Karpas-422 (cell line): ENCODE measurements around the gene PRKCZ. TPM values are rescaled to one million over a fixed set of nuclear protein-coding genes. Genes with fewer than 3 reads are reported as not detected.
A peak's percentile ranks its signal among the peaks of the same experiment; 100 is the strongest.

Source experiments
- DNase-seq: peaks from one replicate; pipeline ENCODE4 v3.0.0-alpha.2; 2015
- H2AFZ ChIP-seq: fragments of 200-600 bp; sonication (generic); 2 replicates; pipeline ENCODE4 v1.6.1; 2014; ENCODE audit warnings: antibody characterized with exemption, low read length, mixed read lengths
- H3K27ac ChIP-seq: fragments of 200-600 bp; sonication (generic); 2 replicates; pipeline ENCODE4 v1.5.1; 2014; ENCODE audit warnings: mild to moderate bottlenecking, low read length, moderate library complexity
- H3K27me3 ChIP-seq: fragments of 200-600 bp; sonication (generic); 2 replicates; pipeline ENCODE4 v1.6.1; 2014; ENCODE audit warnings: low read length, mixed read lengths
- H3K36me3 ChIP-seq: fragments of 200-600 bp; sonication (generic); 2 replicates; pipeline ENCODE4 v1.6.1; 2014; ENCODE audit warnings: low read length, mixed read lengths; ENCODE audit not compliant: insufficient read depth
- H3K4me1 ChIP-seq: fragments of 200-600 bp; sonication (generic); 2 replicates; pipeline ENCODE4 v1.6.1; 2014; ENCODE audit warnings: mild to moderate bottlenecking, low read length, mixed read lengths
- H3K4me2 ChIP-seq: fragments of 200-600 bp; sonication (generic); 2 replicates; pipeline ENCODE4 v1.6.1; 2014; ENCODE audit warnings: low read length, low read depth, mild to moderate bottlenecking; ENCODE audit not compliant: poor library complexity, severe bottlenecking
- H3K4me3 ChIP-seq: fragments of 200-600 bp; sonication (generic); 2 replicates; pipeline ENCODE4 v1.5.1; 2014; ENCODE audit warnings: mild to moderate bottlenecking, antibody characterized with exemption, low read length, mixed read lengths
- H3K79me2 ChIP-seq: fragments of 200-600 bp; sonication (generic); 2 replicates; pipeline ENCODE4 v1.6.1; 2014; ENCODE audit warnings: mild to moderate bottlenecking, low read length, mixed read lengths
- H3K9ac ChIP-seq: fragments of 200-600 bp; sonication (generic); 2 replicates; pipeline ENCODE4 v1.6.0; 2014; ENCODE audit warnings: low read length
- H3K9me2 ChIP-seq: fragments of 200-600 bp; sonication (generic), shearing (Covaris generic); replicated peaks from 2 replicates; pipeline ENCODE4 v1.6.0; 2014; ENCODE audit warnings: mild to moderate bottlenecking, low read length, moderate library complexity; ENCODE audit not compliant: insufficient read depth
- H3K9me3 ChIP-seq: fragments of 300-700, 200-600 bp; sonication (generic); 2 replicates; pipeline ENCODE4 v1.6.1; 2014; ENCODE audit warnings: low read length, mixed read lengths
- H4K20me1 ChIP-seq: fragments of 200-600 bp; sonication (generic); 2 replicates; pipeline ENCODE4 v1.6.1; 2014; ENCODE audit warnings: mild to moderate bottlenecking, antibody characterized with exemption, low read length, low read depth; ENCODE audit not compliant: insufficient read depth
- total RNA-seq: library from RNA; depleted of rRNA; stranded (reverse); fragments of >200 nt; shearing (Covaris generic); gene quantifications from 2 replicates; pipeline ENCODE4 v1.2.3, GENCODE V29; 2014; ENCODE audit warnings: low replicate concordance

Gene PRKCZ
- total RNA-seq, 1 experiment from 2014 or later = not detected

DNA sequence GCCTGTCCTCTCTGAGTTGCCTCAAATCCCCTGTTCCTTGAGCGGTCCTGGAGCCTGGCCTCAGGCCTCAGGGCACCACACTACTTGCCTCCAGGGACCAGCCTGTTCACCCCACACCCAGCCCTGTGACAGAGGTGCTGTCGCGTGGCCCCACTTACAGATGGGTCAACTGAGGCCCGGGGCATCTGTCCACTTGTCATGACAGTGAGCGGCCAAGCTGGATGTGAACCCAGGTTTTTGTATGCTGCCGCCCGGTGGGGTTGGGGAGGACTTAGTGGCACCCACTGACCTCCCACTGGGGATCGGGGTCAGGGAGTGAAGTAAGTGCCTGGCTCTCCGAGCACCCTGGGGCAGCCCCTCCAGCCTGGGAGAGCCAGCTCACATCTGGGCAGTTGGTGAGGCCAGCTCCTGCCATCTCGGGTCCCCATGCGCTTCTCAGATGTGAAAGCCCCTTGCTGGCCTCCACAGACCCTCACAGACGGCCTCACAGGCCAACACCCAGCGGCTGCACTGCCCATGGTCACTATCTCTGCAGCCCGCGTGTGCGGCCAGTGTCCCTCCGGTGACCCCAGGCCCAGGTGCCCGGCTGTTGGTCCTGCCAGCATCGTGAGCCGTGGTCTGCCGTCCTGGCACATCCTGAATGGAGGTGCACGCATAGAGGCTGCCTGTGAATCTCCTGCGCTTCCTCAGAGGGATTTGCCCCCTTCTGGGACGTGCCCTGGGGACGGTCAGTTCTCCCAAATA is 153.6 kb downstream of the PRKCZ start:
- no peak for DNase-seq
- Histone ChIP-seq H3K36me3 (no peaks in the 10 kb centered on the region), H3K9ac (no peak overlapping the region), H3K4me2 (no peak overlapping the region), H3K27me3 (no peaks in the 10 kb centered on the region), H3K9me3 (no peaks in the 10 kb centered on the region), H3K27ac (no peak overlapping the region), H3K79me2 (no peaks in the 10 kb centered on the region), H3K9me2 (no peaks in the 10 kb centered on the region), H4K20me1 (peaks cover 4% of the 10 kb centered on the region; the same call in 1 of the 2 replicates), H2AFZ (no peak overlapping the region), H3K4me1 (no peaks in the 10 kb centered on the region; the same call in 1 of the 2 replicates), H3K4me3 (no peak overlapping the region)

DNA sequence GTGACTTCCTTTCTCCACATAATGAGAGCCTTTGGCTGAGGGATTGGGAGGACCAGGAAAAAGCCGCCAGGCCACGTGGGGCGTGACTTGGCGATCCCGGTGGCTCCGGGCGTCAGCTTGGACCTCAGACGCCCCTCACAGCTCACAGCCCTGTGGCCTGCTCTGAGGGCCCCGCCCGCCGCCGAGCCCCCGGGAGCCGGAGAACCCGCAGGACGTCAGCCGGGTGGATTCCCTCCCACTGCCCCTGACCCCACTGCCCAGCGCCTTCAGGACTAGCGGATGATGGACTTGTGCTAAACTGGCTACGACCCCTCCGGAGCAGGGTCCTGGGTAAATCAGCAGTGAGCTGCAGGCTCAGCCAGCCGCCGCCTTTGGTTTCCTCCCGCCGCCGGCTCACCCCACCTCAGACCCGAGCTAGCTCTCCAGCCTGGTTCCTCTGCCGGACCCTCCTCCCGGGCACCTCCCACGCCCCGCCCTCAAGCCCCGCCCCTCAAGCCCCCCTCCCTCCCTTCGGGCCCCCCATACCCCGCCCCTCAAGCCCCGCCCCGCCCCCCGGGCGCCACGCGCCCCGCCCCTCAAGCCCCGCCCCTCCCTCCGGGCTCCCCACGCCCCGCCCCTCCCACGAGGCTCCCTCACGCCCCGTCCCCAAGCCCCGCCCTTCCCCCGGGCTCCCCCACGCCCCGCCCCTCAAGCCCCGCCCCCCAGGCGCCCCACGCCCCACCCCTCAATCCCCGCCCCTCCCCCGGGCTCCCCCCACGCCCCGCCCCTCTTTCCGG is 154.4 kb downstream of the PRKCZ start:
- H3K36me3 ChIP-seq = no peaks in the 10 kb centered on the region
- H2AFZ ChIP-seq = no peak overlapping the region
- no peaks in the 10 kb centered on the region for H3K9me2 ChIP-seq
- H4K20me1 ChIP-seq = peaks cover 4% of the 10 kb centered on the region; the same call in 1 of the 2 replicates
- H3K9me3 ChIP-seq = no peaks in the 10 kb centered on the region
- no peaks in the 10 kb centered on the region for H3K79me2 ChIP-seq
- no peak for DNase-seq
- H3K4me1 ChIP-seq = no peaks in the 10 kb centered on the region; the same call in 1 of the 2 replicates
- H3K27me3 ChIP-seq = no peaks in the 10 kb centered on the region
- H3K27ac ChIP-seq = no peak overlapping the region
- H3K4me2 ChIP-seq = no peak overlapping the region
- no peak overlapping the region for H3K9ac ChIP-seq
- no peak overlapping the region for H3K4me3 ChIP-seq

DNA sequence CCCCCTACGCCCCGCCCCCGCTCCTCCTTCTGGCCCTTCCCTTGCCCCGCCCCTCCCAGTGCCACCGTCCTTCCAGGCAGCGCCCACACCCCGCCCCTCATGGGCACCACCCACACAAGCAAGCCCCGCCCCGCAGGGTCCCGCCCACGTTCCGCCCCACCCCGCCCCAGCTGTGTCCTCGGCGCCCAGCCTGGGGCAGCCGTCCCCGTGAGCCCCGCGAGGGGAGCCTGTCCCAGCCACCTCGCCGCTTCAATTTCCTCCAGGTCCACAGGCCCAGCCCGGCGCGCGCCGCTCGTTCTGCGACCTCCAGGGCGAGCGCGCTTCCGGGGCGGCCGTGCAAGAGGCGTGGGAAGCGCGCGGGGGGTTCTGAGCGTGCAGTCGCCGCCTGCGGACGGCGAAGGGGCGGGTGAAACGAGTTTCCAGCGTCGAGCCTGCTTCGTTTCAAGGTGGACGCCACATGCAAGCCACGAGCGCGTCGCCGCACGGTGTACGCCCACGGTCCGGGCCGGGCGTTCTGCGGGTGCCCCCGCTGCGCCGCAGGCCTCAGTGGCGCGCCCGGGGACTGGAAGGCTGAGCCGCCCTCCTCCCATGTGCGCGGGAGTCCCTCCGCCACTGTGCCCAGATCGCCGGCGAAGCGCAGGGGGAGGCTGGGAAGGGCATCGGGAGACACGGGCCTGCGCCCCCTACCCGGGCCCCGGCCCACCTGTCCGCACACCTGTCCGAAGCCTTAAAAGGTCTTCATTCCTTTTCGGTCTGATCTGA is 155.2 kb downstream of the PRKCZ start:
- H3K9ac ChIP-seq = no peak overlapping the region
- peak; percentile 95 for DNase-seq
- no peak overlapping the region for H3K4me3 ChIP-seq
- H3K27ac ChIP-seq = no peak overlapping the region
- no peaks in the 10 kb centered on the region for H3K79me2 ChIP-seq
- peaks cover 4% of the 10 kb centered on the region; the same call in 1 of the 2 replicates for H4K20me1 ChIP-seq
- no peaks in the 10 kb centered on the region for H3K9me2 ChIP-seq
- H3K4me2 ChIP-seq = no peak overlapping the region
- H3K9me3 ChIP-seq = no peaks in the 10 kb centered on the region
- no peaks in the 10 kb centered on the region for H3K27me3 ChIP-seq
- no peaks in the 10 kb centered on the region for H3K36me3 ChIP-seq
- H2AFZ ChIP-seq = no peak overlapping the region
- no peaks in the 10 kb centered on the region; the same call in 1 of the 2 replicates for H3K4me1 ChIP-seq

DNA sequence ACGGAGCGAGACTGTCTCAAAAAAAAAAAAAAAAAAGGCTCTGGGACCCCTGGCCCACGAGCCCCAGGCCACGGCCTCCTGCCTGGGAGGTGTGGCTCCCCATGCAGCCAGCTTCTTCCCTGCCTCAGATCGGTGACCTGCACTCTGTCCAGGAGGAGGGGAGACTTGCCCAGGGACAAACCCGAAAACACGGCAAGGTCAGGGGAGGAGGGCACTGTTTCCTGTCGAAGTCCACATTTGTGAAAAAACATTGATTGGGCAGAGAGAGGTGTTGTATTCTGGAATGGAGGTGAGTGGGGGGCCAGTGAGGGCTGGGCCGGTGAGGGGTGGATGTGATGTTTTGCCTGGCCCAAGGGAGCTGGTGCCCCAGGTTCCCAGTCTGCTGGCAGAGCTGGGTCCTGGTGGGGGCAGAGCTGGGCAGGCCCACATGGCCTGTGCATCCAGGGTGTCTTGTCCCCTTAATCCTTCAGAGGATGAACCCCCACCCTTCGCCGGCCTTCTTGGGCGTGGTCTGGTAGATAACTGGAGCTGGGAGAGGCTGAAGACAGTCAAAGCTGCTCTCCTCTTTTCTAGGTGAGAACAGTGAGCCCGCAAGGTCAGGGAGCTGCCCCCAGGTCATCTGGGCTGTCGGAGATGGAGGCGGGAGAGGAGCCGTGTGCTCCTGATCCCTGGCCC is 156.7 kb downstream of the PRKCZ start:
- H3K4me2 ChIP-seq = no peak overlapping the region
- no peaks in the 10 kb centered on the region for H3K27me3 ChIP-seq
- H3K9me3 ChIP-seq = no peaks in the 10 kb centered on the region
- no peaks in the 10 kb centered on the region for H3K79me2 ChIP-seq
- DNase-seq = no peak
- H4K20me1 ChIP-seq = peaks cover 4% of the 10 kb centered on the region; the same call in 1 of the 2 replicates
- H3K4me1 ChIP-seq = no peaks in the 10 kb centered on the region; the same call in 1 of the 2 replicates
- H2AFZ ChIP-seq = no peak overlapping the region
- H3K9me2 ChIP-seq = no peaks in the 10 kb centered on the region
- H3K36me3 ChIP-seq = no peaks in the 10 kb centered on the region
- H3K27ac ChIP-seq = no peak overlapping the region
- no peak overlapping the region for H3K9ac ChIP-seq
- no peak overlapping the region for H3K4me3 ChIP-seq

DNA sequence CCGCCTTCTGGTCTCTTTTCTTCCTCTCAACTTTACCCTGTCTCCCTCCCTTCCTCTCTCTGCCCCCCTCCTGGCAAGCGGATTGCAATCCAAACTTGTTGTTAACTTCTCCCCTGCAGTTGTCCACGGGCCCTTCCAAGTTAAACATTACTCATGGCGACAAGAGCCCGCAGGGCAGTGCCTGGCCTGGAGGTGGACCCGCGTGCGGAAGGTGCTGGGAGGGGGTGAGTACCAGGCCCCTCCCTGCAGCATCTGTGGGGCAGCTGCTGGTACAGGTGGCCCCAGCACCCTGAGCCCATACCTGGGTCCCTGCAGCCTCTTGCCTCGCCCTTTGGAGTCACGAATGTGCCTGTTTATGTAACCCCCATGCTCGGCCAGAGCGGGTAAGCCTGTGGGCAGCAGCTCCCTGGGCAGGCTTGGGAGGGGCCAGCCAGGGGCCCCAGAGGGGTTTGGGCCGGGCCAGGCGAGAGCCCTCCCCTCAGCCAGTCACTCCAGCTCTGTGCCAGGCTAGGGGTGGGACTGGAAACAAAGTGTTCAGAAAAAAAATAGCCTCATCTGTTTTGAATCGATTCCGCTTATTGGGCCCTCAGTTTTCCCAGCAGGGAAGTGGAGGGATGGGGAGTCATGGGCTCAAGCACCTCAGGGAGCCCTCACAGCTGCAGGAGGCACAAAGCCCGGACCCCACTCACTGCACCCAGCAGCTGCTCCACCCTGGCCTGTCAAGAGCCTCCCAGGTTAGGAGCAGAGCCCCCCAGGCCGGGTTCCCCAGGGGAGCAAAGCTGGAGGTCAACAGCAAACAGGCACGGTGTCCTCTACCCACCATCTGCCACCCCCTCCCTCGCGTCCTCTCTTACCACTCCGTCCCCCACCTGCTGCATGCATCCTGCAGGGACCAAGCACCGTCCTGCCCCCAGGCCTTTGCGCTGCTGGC is 158.4 kb downstream of the PRKCZ start:
- Histone ChIP-seq H3K9ac (no peak overlapping the region), H2AFZ (no peak overlapping the region), H3K9me3 (no peaks in the 10 kb centered on the region), H3K9me2 (no peaks in the 10 kb centered on the region), H3K27ac (no peak overlapping the region), H3K79me2 (no peaks in the 10 kb centered on the region), H3K4me2 (no peak overlapping the region), H3K27me3 (no peaks in the 10 kb centered on the region), H4K20me1 (peaks cover 4% of the 10 kb centered on the region; the same call in 1 of the 2 replicates), H3K4me3 (no peak overlapping the region), H3K36me3 (no peaks in the 10 kb centered on the region), H3K4me1 (no peaks in the 10 kb centered on the region; the same call in 1 of the 2 replicates)
- DNase-seq = no peak

DNA sequence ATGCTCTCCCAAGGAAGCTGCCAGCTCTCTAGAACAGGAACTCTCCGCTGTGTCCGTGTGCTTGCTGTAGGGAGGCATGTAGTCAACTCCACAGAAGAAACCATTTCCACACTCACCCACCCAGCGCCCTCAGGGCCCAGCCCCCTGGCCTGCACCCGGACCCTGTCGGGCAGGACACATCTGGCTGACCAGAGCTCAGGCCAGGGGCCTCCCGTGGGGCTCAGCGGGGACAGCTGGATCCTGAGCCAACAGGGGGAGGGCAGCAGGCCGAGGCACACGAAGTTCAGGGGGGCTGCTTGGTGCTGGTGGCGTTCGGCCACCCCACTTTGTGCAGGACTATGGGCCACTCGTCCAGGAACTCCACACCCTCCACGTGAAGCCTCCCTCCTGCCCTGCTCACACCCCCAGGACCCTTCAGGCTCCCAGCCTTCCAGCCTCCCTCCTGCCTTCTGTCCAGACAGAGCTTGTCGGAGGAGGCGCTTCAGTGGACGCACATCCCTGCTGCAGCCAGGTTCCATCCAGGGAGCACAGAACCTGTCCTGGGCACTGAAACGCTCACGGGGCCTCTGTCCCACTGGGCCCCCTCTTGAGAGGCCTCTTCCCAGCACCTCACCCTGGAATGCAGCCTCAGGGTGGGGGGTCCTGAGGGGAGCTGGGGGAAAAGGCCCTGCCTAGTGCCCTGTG is 159.3 kb downstream of the PRKCZ start:
- Histone ChIP-seq H3K9ac (no peak overlapping the region), H3K27ac (no peak overlapping the region), H4K20me1 (peaks cover 4% of the 10 kb centered on the region; the same call in 1 of the 2 replicates), H3K79me2 (no peaks in the 10 kb centered on the region), H3K4me2 (no peak overlapping the region), H3K4me3 (no peak overlapping the region), H3K36me3 (no peaks in the 10 kb centered on the region), H3K27me3 (no peaks in the 10 kb centered on the region), H3K9me3 (no peaks in the 10 kb centered on the region), H3K9me2 (no peaks in the 10 kb centered on the region), H2AFZ (no peak overlapping the region), H3K4me1 (no peaks in the 10 kb centered on the region)
- DNase-seq = no peak
